BE2C (cell line): ENCODE measurements around the gene EHBP1L1.
A peak's percentile ranks its signal among the peaks of the same experiment; 100 is the strongest.

Source experiments
- DNase-seq: peaks from one replicate; pipeline ENCODE4 v3.0.0-alpha.2; 2020
- H3K27me3 ChIP-seq: fragments of 250-450 bp; sonication (Bioruptor Pico); 2 replicates; pipeline ENCODE4 v1.5.1; 2020; ENCODE audit warnings: mild to moderate bottlenecking
- H3K36me3 ChIP-seq: fragments of 250-450 bp; sonication (Bioruptor Pico); 2 replicates; pipeline ENCODE4 v1.5.1; 2020; ENCODE audit warnings: mild to moderate bottlenecking
- H3K4me1 ChIP-seq: fragments of 250-450 bp; sonication (Bioruptor Pico); 2 replicates; pipeline ENCODE4 v1.5.1; 2020
- H3K4me3 ChIP-seq: 2 replicates; pipeline ENCODE4 v1.5.1; 2011; ENCODE audit warnings: low read depth, low read length
- H3K9me3 ChIP-seq: fragments of 250-450 bp; sonication (Bioruptor Pico); 2 replicates; pipeline ENCODE4 v1.5.1; 2020
- CTCF ChIP-seq: IDR thresholded peaks from 2 replicates; pipeline ENCODE4 v1.5.1; 2012; ENCODE audit warnings: mild to moderate bottlenecking, low read depth, low read length

Gene EHBP1L1

GRCh38 chr11:65565624-65566453 lies 10.0 kb upstream of the EHBP1L1 start:
- no peaks in the 10 kb centered on the region for H3K4me1 ChIP-seq
- TF ChIP-seq CTCF = no peak

GRCh38 chr11:65569164-65569972 lies 6.5 kb upstream of the EHBP1L1 start:
- Histone ChIP-seq H3K4me3 (peak overlapping the region; percentile 80), H3K9me3 (no peaks in the 10 kb centered on the region), H3K36me3 (peaks cover 4% of the 10 kb centered on the region; the same call in 1 of the 2 replicates), H3K4me1 (no peaks in the 10 kb centered on the region), H3K27me3 (no peaks in the 10 kb centered on the region)
- TF ChIP-seq CTCF = no peak
- no peak for DNase-seq

More at GRCh38 chr11:65565624-65566453, 10.0 kb upstream of the EHBP1L1 start:
- no peak overlapping the region for H3K4me3 ChIP-seq
- DNase-seq = no peak
- H3K27me3 ChIP-seq = no peaks in the 10 kb centered on the region
- no peaks in the 10 kb centered on the region for H3K36me3 ChIP-seq
- H3K9me3 ChIP-seq = no peaks in the 10 kb centered on the region

GRCh38 chr11:65569973-65570918 lies 5.6 kb upstream of the EHBP1L1 start, which contains the start of gene ZNRD2:
Gene ZNRD2 (plus strand): TSS chr11:65570477. CDS start chr11:65570492, 15 bp downstream.
- no peaks in the 10 kb centered on the region for H3K4me1 ChIP-seq
- DNase-seq = peak; percentile 96
- H3K4me3 ChIP-seq = peak within 1 kb of the TSS; percentile 80
- H3K27me3 ChIP-seq = no peaks in the 10 kb centered on the region
- H3K9me3 ChIP-seq = no peaks in the 10 kb centered on the region
- H3K36me3 ChIP-seq = peaks cover 4% of the 10 kb centered on the region; the same call in 1 of the 2 replicates
- peak; percentile 39 for TF ChIP-seq CTCF

- H3K9me3 ChIP-seq = no peaks in the 10 kb centered on the region
- no peak for TF ChIP-seq CTCF
- no peaks in the 10 kb centered on the region for H3K27me3 ChIP-seq
- DNase-seq = no peak
- peaks cover 4% of the 10 kb centered on the region; the same call in 1 of the 2 replicates for H3K36me3 ChIP-seq
- peak overlapping the region; percentile 80 for H3K4me3 ChIP-seq
- H3K4me1 ChIP-seq = no peaks in the 10 kb centered on the region
These were observed 4.4 kb upstream of the EHBP1L1 start for GRCh38 chr11:65571420-65571819.

GRCh38 chr11:65571940-65572339 lies 3.9 kb upstream of the EHBP1L1 start:
- Histone ChIP-seq H3K9me3 (no peaks in the 10 kb centered on the region), H3K4me3 (peak overlapping the region; percentile 80), H3K27me3 (no peaks in the 10 kb centered on the region), H3K36me3 (peaks cover 4% of the 10 kb centered on the region; the same call in 1 of the 2 replicates), H3K4me1 (no peaks in the 10 kb centered on the region)
- DNase-seq = peak; percentile 46
- TF ChIP-seq CTCF = peak; percentile 47
